ENCODE data around the gene RNF212.

Gene RNF212

GRCh38 chr4:1062419-1062818, 50.9 kb downstream of the RNF212 start:
- Histone ChIP-seq H3K4me3 (ENCODE audit: low read length in 2 of 2) (no peak overlapping the region), H3K27ac (ENCODE audit: low read length) (no peak overlapping the region), H3K4me1 (ENCODE audit: control insufficient read depth, insufficient read depth, low read length) (no peaks in the 10 kb centered on the region), H3K36me3 (ENCODE audit: control insufficient read depth in 2 of 2, insufficient read depth in 2 of 2, low read length in 2 of 2) (no peaks in the 10 kb centered on the region), H3K9ac (ENCODE audit: low read length in 2 of 2) (no peak overlapping the region), H3K27me3 (ENCODE audit: control insufficient read depth in 1 of 2, insufficient read depth in 2 of 2, low read length in 2 of 2) (peaks cover 23 to 24% of the 10 kb centered on the region in 2 donors), H3K9me3 (ENCODE audit: control insufficient read depth in 2 of 2, low read length in 2 of 2) (no peaks in the 10 kb centered on the region)

GRCh38 chr4:1061760-1062159, 51.6 kb downstream of the RNF212 start:
- H3K36me3 ChIP-seq (ENCODE audit: control insufficient read depth in 2 of 2, insufficient read depth in 2 of 2, low read length in 2 of 2) = no peaks in the 10 kb centered on the region
- peaks cover 24 to 30% of the 10 kb centered on the region in 2 donors for H3K27me3 ChIP-seq (ENCODE audit: control insufficient read depth in 1 of 2, insufficient read depth in 2 of 2, low read length in 2 of 2)

GRCh38 chr4:1061056-1061700, 52.2 kb downstream of the RNF212 start:
- no peaks in the 10 kb centered on the region for H3K4me1 ChIP-seq (ENCODE audit: control insufficient read depth, insufficient read depth, low read length)
- no peak overlapping the region for H3K27ac ChIP-seq (ENCODE audit: low read length)
- H3K9me3 ChIP-seq (ENCODE audit: control insufficient read depth in 2 of 2, low read length in 2 of 2) = no peaks in the 10 kb centered on the region
- peaks cover 26 to 33% of the 10 kb centered on the region in 2 donors for H3K27me3 ChIP-seq (ENCODE audit: control insufficient read depth in 1 of 2, insufficient read depth in 2 of 2, low read length in 2 of 2)
- no peak overlapping the region for H3K4me3 ChIP-seq (ENCODE audit: low read length in 2 of 2)
- no peak overlapping the region for H3K9ac ChIP-seq (ENCODE audit: low read length in 2 of 2)
- no peaks in the 10 kb centered on the region for H3K36me3 ChIP-seq (ENCODE audit: control insufficient read depth in 2 of 2, insufficient read depth in 2 of 2, low read length in 2 of 2)

More at GRCh38 chr4:1061760-1062159, 51.6 kb downstream of the RNF212 start:
- Histone ChIP-seq H3K4me3 (ENCODE audit: low read length in 2 of 2) (no peak overlapping the region), H3K27ac (ENCODE audit: low read length) (no peak overlapping the region), H3K9ac (ENCODE audit: low read length in 2 of 2) (no peak overlapping the region), H3K4me1 (ENCODE audit: control insufficient read depth, insufficient read depth, low read length) (no peaks in the 10 kb centered on the region), H3K9me3 (ENCODE audit: control insufficient read depth in 2 of 2, low read length in 2 of 2) (no peaks in the 10 kb centered on the region)

- peaks cover 32 to 36% of the 10 kb centered on the region in 2 donors for H3K27me3 ChIP-seq (ENCODE audit: control insufficient read depth in 1 of 2, insufficient read depth in 2 of 2, low read length in 2 of 2)
These were observed 52.7 kb downstream of the RNF212 start for GRCh38 chr4:1060621-1061020.

GRCh38 chr4:1060121-1060520, 53.2 kb downstream of the RNF212 start:
- H3K9me3 ChIP-seq (ENCODE audit: control insufficient read depth in 2 of 2, low read length in 2 of 2) = no peaks in the 10 kb centered on the region
- H3K27me3 ChIP-seq (ENCODE audit: control insufficient read depth in 1 of 2, insufficient read depth in 2 of 2, low read length in 2 of 2) = peaks cover 36 to 39% of the 10 kb centered on the region in 2 donors
- no peak overlapping the region for H3K27ac ChIP-seq (ENCODE audit: low read length)
- H3K36me3 ChIP-seq (ENCODE audit: control insufficient read depth in 2 of 2, insufficient read depth in 2 of 2, low read length in 2 of 2) = no peaks in the 10 kb centered on the region
- no peak overlapping the region for H3K9ac ChIP-seq (ENCODE audit: low read length in 2 of 2)
- H3K4me1 ChIP-seq (ENCODE audit: control insufficient read depth, insufficient read depth, low read length) = no peaks in the 10 kb centered on the region
- no peak overlapping the region for H3K4me3 ChIP-seq (ENCODE audit: low read length in 2 of 2)

More at GRCh38 chr4:1060621-1061020, 52.7 kb downstream of the RNF212 start:
- Histone ChIP-seq H3K9ac (ENCODE audit: low read length in 2 of 2) (no peak overlapping the region), H3K4me1 (ENCODE audit: control insufficient read depth, insufficient read depth, low read length) (no peaks in the 10 kb centered on the region), H3K4me3 (ENCODE audit: low read length in 2 of 2) (no peak overlapping the region), H3K27ac (ENCODE audit: low read length) (no peak overlapping the region), H3K9me3 (ENCODE audit: control insufficient read depth in 2 of 2, low read length in 2 of 2) (no peaks in the 10 kb centered on the region), H3K36me3 (ENCODE audit: control insufficient read depth in 2 of 2, insufficient read depth in 2 of 2, low read length in 2 of 2) (no peaks in the 10 kb centered on the region)

- H3K9ac ChIP-seq (ENCODE audit: low read length in 2 of 2) = no peak overlapping the region
- H3K27ac ChIP-seq (ENCODE audit: low read length) = no peak overlapping the region
- H3K9me3 ChIP-seq (ENCODE audit: control insufficient read depth in 2 of 2, low read length in 2 of 2) = no peaks in the 10 kb centered on the region
- H3K4me3 ChIP-seq (ENCODE audit: low read length in 2 of 2) = no peak overlapping the region
- peaks cover 34 to 37% of the 10 kb centered on the region in 2 donors for H3K27me3 ChIP-seq (ENCODE audit: control insufficient read depth in 1 of 2, insufficient read depth in 2 of 2, low read length in 2 of 2)
- H3K4me1 ChIP-seq (ENCODE audit: control insufficient read depth, insufficient read depth, low read length) = no peaks in the 10 kb centered on the region
- H3K36me3 ChIP-seq (ENCODE audit: control insufficient read depth in 2 of 2, insufficient read depth in 2 of 2, low read length in 2 of 2) = no peaks in the 10 kb centered on the region
These were observed 54.2 kb downstream of the RNF212 start for GRCh38 chr4:1058997-1059665.

GRCh38 chr4:1058198-1058996, 55.0 kb downstream of the RNF212 start:
- peaks cover under 1% of the 10 kb centered on the region for H3K4me1 ChIP-seq (ENCODE audit: control insufficient read depth, insufficient read depth, low read length)
- H3K36me3 ChIP-seq (ENCODE audit: control insufficient read depth in 2 of 2, insufficient read depth in 2 of 2, low read length in 2 of 2) = no peaks in the 10 kb centered on the region
- peaks cover 34 to 37% of the 10 kb centered on the region in 2 donors for H3K27me3 ChIP-seq (ENCODE audit: control insufficient read depth in 1 of 2, insufficient read depth in 2 of 2, low read length in 2 of 2)
- H3K4me3 ChIP-seq (ENCODE audit: low read length in 2 of 2) = no peak overlapping the region
- H3K27ac ChIP-seq (ENCODE audit: low read length) = no peak overlapping the region
- no peak overlapping the region for H3K9ac ChIP-seq (ENCODE audit: low read length in 2 of 2)
- no peaks in the 10 kb centered on the region for H3K9me3 ChIP-seq (ENCODE audit: control insufficient read depth in 2 of 2, low read length in 2 of 2)

GRCh38 chr4:1057403-1057745, 56.0 kb downstream of the RNF212 start:
- H3K4me1 ChIP-seq (ENCODE audit: control insufficient read depth, insufficient read depth, low read length) = peaks cover 4% of the 10 kb centered on the region
- peaks cover 35 to 42% of the 10 kb centered on the region in 2 donors for H3K27me3 ChIP-seq (ENCODE audit: control insufficient read depth in 1 of 2, insufficient read depth in 2 of 2, low read length in 2 of 2)

GRCh38 chr4:1056671-1057402, 56.5 kb downstream of the RNF212 start:
- Histone ChIP-seq H3K36me3 (ENCODE audit: control insufficient read depth in 2 of 2, insufficient read depth in 2 of 2, low read length in 2 of 2) (no peaks in the 10 kb centered on the region), H3K27ac (ENCODE audit: low read length) (no peak overlapping the region), H3K4me1 (ENCODE audit: control insufficient read depth, insufficient read depth, low read length) (peaks cover 4% of the 10 kb centered on the region), H3K27me3 (ENCODE audit: control insufficient read depth in 1 of 2, insufficient read depth in 2 of 2, low read length in 2 of 2) (peaks cover 40 to 46% of the 10 kb centered on the region in 2 donors), H3K4me3 (ENCODE audit: low read length in 2 of 2) (no peak overlapping the region), H3K9me3 (ENCODE audit: control insufficient read depth in 2 of 2, low read length in 2 of 2) (no peaks in the 10 kb centered on the region), H3K9ac (ENCODE audit: low read length in 2 of 2) (no peak overlapping the region)

More at GRCh38 chr4:1057403-1057745, 56.0 kb downstream of the RNF212 start:
- H3K9me3 ChIP-seq (ENCODE audit: control insufficient read depth in 2 of 2, low read length in 2 of 2) = no peaks in the 10 kb centered on the region
- no peak overlapping the region for H3K27ac ChIP-seq (ENCODE audit: low read length)
- H3K9ac ChIP-seq (ENCODE audit: low read length in 2 of 2) = no peak overlapping the region
- no peak overlapping the region for H3K4me3 ChIP-seq (ENCODE audit: low read length in 2 of 2)
- H3K36me3 ChIP-seq (ENCODE audit: control insufficient read depth in 2 of 2, insufficient read depth in 2 of 2, low read length in 2 of 2) = no peaks in the 10 kb centered on the region

Measured in stomach smooth muscle (tissue), 2 donors.